H1 (cell line): ENCODE results near the gene ACVR1. TPM values are rescaled to one million over a fixed set of nuclear protein-coding genes. Genes with fewer than 3 reads are reported as not detected.

Source experiments
- ASH2L ChIP-seq: fragments of 200-600, 300-600 bp; sonication (generic); IDR thresholded peaks from one replicate; pipeline ENCODE4 v1.7.1; 2017; ENCODE audit warnings: low read length
- BCL11A ChIP-seq, 2 experiments: IDR thresholded peaks; one replicate each; pipeline ENCODE4 v1.6.1; 2011; ENCODE audit warnings: low read depth in 2 of 2, low read length in 2 of 2, mild to moderate bottlenecking in 2 of 2
- CHD1 ChIP-seq: IDR thresholded peaks from 2 replicates; pipeline ENCODE4 v1.6.1; 2012; ENCODE audit warnings: low read depth, low read length, improper control_type of control experiment
- CTCF ChIP-seq, 3 experiments: IDR thresholded peaks; 1 replicate in 2 of 3; 2 replicates in 1 of 3; pipeline versions ENCODE4 v1.5.1 to v1.6.1; 2011; ENCODE audit warnings: low read length in 3 of 3, mild to moderate bottlenecking in 3 of 3, inconsistent platforms in 2 of 3, low read depth in 1 of 3, moderate library complexity in 1 of 3; ENCODE audit not compliant: insufficient read depth in 1 of 3; ENCODE audit errors: control extremely low read depth in 1 of 3
- EZH2 ChIP-seq: fragments of 200-600 bp; sonication (generic); IDR thresholded peaks from 2 replicates; pipeline ENCODE4 v1.7.1; 2012; ENCODE audit warnings: low read depth, mild to moderate bottlenecking, moderate library complexity, low read length, inconsistent platforms; ENCODE audit not compliant: severe bottlenecking
- GABPA ChIP-seq: IDR thresholded peaks from 2 replicates; pipeline ENCODE4 v1.6.1; 2011; ENCODE audit warnings: mild to moderate bottlenecking, low read length, moderate library complexity, borderline replicate concordance; ENCODE audit not compliant: insufficient read depth
- GTF2F1 ChIP-seq: IDR thresholded peaks from 2 replicates; pipeline ENCODE4 v1.6.1; 2012; ENCODE audit warnings: low read depth, low read length, improper control_type of control experiment, borderline replicate concordance
- HDAC2 ChIP-seq, 2 experiments: fragments of 300-600 bp in 1 of 2; sonication (generic) in 1 of 2; IDR thresholded peaks; 2 replicates each; pipeline ENCODE4 v1.6.1; 2011 to 2012; ENCODE audit warnings: low read depth in 2 of 2, low read length in 2 of 2, mild to moderate bottlenecking in 2 of 2, moderate library complexity in 2 of 2, borderline replicate concordance in 1 of 2, inconsistent platforms in 1 of 2
- HDAC6 ChIP-seq: IDR thresholded peaks from one replicate; pipeline ENCODE4 v1.7.1; 2012; ENCODE audit warnings: low read depth, mild to moderate bottlenecking, inconsistent platforms, low read length, moderate library complexity
- MAX ChIP-seq: IDR thresholded peaks from 2 replicates; pipeline ENCODE4 v1.6.1; 2012; ENCODE audit warnings: inconsistent platforms
- NANOG ChIP-seq: IDR thresholded peaks from 2 replicates; pipeline ENCODE4 v1.6.1; 2011; ENCODE audit warnings: low read length, low read depth, mild to moderate bottlenecking, inconsistent platforms; ENCODE audit not compliant: insufficient read depth, poor library complexity, severe bottlenecking
- PHF8 ChIP-seq: fragments of 200-600 bp; sonication (generic); conservative IDR thresholded peaks from 2 replicates; pipeline ENCODE4 v1.7.1; 2012; ENCODE audit warnings: low read depth, mild to moderate bottlenecking, inconsistent platforms, low read length, moderate library complexity
- POLR2AphosphoS5 ChIP-seq: IDR thresholded peaks from 2 replicates; pipeline ENCODE4 v1.6.1; 2011; ENCODE audit warnings: low read depth, low read length
- POU5F1 ChIP-seq: IDR thresholded peaks from 2 replicates; pipeline ENCODE4 v1.6.1; 2011; ENCODE audit warnings: low read depth, mild to moderate bottlenecking, low read length, moderate library complexity
- RFX5 ChIP-seq: IDR thresholded peaks from 2 replicates; pipeline ENCODE4 v1.6.1; 2011; ENCODE audit warnings: low read depth, low read length, improper control_type of control experiment, borderline replicate concordance
- RNF2 ChIP-seq: fragments of 200-900, 300-1000 bp; sonication (generic); IDR thresholded peaks from 2 replicates; pipeline ENCODE4 v1.7.1; 2016; ENCODE audit warnings: borderline replicate concordance, low read depth, mild to moderate bottlenecking, antibody characterized with exemption, low read length; ENCODE audit not compliant: poor library complexity, severe bottlenecking; ENCODE audit errors: missing control alignments
- SP4 ChIP-seq: IDR thresholded peaks from 2 replicates; pipeline ENCODE4 v1.6.1; 2012; ENCODE audit warnings: low read length, inconsistent platforms
- TCF12 ChIP-seq: IDR thresholded peaks from 2 replicates; pipeline ENCODE4 v1.6.1; 2011; ENCODE audit warnings: low read depth, mild to moderate bottlenecking, low read length
- ZNF274 ChIP-seq: IDR thresholded peaks from 2 replicates; pipeline ENCODE4 v1.7.0; 2012; ENCODE audit warnings: low read length, borderline replicate concordance; ENCODE audit errors: extremely low read depth
- polyA plus RNA-seq, 7 experiments: library from polyadenylated mRNA; depleted of rRNA in 3 of 7; stranded (reverse) in 5 of 7; unstranded in 2 of 7; fragments of >200 nt in 5 of 7; fragments of 200-250 nt in 2 of 7; gene quantifications; 1 replicate in 5 of 7; 2 replicates in 1 of 7; 4 replicates in 1 of 7; pipeline versions ENCODE4 v1.2.1 to v1.2.3, GENCODE V29; 2011 to 2013; ENCODE audit warnings: missing spikeins in 2 of 7, mixed read lengths in 2 of 7
- total RNA-seq: library from RNA; stranded (reverse); fragmentation: NEBNext Ultra II Directional; extraction: Animal tissue kit (Norgen Biotek cat#: 25700); gene quantifications from 2 replicates; pipeline ENCODE4 v1.2.1, GENCODE V29; 2021
- TF ChIP-seq, protein P1 (sequence below): IDR thresholded peaks from 2 replicates; pipeline ENCODE4 v1.6.1; 2011; ENCODE audit warnings: low read length, improper control_type of control experiment

Gene ACVR1
- total and polyA plus RNA-seq, 2 of the 8 experiments (the other 6 are each of a cell fraction or from before 2014, with no cell fraction given) = 8.5 to 17.7 TPM

DNA sequence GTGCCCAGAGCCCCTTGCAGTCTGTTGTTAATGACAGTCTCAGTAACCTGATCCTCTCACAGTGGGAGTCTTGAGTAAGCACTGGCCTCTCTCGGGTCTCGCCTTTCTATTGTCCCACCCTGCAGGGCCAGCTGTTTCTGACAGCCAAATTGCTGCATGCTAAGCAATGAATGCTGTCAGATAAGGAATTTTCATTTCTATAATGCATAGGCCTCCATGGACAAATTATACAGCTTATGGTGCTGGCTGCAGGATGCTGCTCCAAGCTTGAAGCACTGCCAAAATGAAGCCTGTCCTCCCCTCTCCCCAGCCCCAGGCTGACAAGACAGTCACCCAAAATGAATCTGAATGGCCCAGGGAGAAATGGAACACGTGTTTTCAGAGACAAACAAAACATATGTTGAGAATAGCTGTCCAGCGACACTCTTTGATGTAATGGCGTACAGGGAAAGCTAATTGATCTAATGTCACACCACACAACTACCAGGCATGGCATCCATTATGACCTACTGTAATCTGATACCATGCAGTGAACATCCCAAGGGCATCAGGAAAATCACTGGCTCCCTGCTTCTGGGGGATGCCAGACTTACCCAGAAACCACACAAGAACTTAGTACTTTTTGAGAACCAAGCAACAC lies 36.8 kb downstream of the ACVR1 start (continued):
- TF ChIP-seq, protein P1, sequence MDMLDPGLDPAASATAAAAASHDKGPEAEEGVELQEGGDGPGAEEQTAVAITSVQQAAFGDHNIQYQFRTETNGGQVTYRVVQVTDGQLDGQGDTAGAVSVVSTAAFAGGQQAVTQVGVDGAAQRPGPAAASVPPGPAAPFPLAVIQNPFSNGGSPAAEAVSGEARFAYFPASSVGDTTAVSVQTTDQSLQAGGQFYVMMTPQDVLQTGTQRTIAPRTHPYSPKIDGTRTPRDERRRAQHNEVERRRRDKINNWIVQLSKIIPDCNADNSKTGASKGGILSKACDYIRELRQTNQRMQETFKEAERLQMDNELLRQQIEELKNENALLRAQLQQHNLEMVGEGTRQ = no peak
- no peak for TF ChIP-seq POLR2AphosphoS5
- no peak for TF ChIP-seq PHF8
- TF ChIP-seq NANOG = peak; percentile 55
- TF ChIP-seq GABPA = no peak
- TF ChIP-seq CTCF (IDR thresholded peaks at IDR 0.05; ENCODE audit: control extremely low read depth in 1 of 3, insufficient read depth in 1 of 3, low read depth in 1 of 3, low read length in 3 of 3) = no peak
- no peak for TF ChIP-seq HDAC6
- TF ChIP-seq MAX = peak; percentile 82
- TF ChIP-seq CHD1 = no peak
- no peak for TF ChIP-seq ASH2L
- TF ChIP-seq EZH2 = no peak
- TF ChIP-seq SP4 = no peak
- no peak for TF ChIP-seq ZNF274
- no peak for TF ChIP-seq RFX5
- TF ChIP-seq BCL11A (IDR thresholded peaks at IDR 0.05; ENCODE audit: low read depth in 2 of 2, low read length in 2 of 2) = no peak
- TF ChIP-seq TCF12 = peak; percentile 74; the same call in 1 of the 2 replicates
- peak; percentile 96 to 98 for TF ChIP-seq HDAC2 (IDR thresholded peaks at IDR 0.05; ENCODE audit: borderline replicate concordance in 1 of 2, low read depth in 2 of 2, low read length in 2 of 2)
- 0 out of 2 replicates have a peak, but pooled peaks have one; percentile 4 for TF ChIP-seq POU5F1
- TF ChIP-seq RNF2 = no peak
- TF ChIP-seq GTF2F1 = no peak
